ENCODE results near the gene KLHDC2. TPM values are rescaled to one million over a fixed set of nuclear protein-coding genes. Genes with fewer than 3 reads are reported as not detected.
"Not testable (repeated sequence)": the region's sequence is repeated elsewhere in the genome, so short reads cannot be mapped to it uniquely, and the experiment has no call there.

The KLHDC2 gene
- total RNA-seq, 2 experiments from 2014 or later: 21.2 to 23.3 TPM

DNA sequence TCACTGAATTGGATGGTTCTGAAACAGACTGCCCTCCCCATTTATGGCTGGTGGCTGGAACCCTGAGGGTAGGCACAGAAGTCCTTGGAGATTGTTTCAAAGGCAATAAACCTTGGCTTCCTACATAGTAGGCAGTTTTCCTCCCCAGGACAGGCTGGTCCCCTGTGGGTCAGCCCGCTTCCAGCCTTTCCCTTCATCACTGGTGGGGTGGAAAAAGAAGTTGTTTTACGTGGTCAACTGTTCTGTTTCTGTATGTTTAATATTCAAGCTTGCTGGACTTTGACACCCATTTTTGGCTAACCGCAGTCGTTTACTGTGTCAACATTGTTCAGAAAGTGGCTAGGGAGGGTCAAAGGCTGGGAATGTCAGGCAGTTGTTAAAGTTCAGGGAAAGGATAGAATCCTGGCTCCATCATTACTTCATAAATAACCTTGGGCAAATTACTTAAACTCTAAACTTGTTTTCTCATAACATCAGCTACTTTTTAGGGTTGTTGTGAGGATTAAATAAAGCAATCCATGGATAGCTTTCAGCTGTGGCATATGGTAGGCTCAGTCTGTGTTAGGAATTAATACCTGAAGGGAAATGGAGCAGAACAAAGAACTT lies 2.4 kb downstream of the KLHDC2 start:
- CTCF ChIA-PET: no interaction called here
- POLR2A ChIA-PET: interaction anchor here (0.8 kb wide), 1 partner anchor 149 kb away, joined by 3 read pairs; no protein-coding TSS in a partner anchor

DNA sequence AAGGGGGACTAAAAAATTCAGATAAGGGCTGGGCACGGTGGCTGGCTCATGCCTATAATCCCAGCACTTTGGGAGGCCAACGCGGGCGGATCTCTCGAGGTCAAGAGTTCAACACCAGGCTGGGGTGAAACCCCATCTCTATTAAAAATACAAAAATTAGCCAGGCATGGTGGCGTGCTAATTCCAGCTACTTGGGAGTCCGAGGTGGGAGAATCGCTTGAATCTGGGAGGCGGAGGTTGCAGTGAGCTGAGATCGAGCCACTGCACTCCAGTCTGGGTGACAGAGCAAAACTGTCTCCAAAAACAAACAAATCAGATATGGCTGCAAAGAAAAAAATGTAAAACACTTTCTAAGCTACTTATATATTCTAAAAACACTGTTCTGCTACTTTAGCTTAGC lies 3.7 kb downstream of the KLHDC2 start:
- CTCF ChIA-PET: not testable (repeated sequence)
- POLR2A ChIA-PET: interaction anchor here (0.6 kb wide), 1 partner anchor 10 kb away, joined by 3 read pairs; no protein-coding TSS in a partner anchor

DNA sequence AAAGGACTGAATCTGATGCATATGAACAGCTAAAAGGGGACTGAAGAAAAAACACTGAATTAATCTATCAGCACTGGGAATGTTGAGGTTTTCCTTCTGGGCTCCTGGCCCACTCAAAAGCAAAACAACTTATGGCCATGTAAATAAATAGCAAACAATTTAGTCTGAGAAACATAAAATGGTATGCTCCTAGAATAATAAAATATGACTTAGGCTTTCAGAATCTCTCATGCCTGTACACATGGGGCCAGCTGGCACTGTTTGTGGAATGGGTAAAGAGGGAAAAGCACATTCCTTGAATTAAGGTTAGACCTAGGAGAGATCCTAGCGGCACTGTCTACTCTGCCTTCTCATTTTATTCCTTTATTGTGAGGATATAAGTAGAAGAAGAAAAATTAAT lies 6.2 kb downstream of the KLHDC2 start:
- CTCF ChIA-PET: no interaction called here
- POLR2A ChIA-PET: interaction anchor here (0.6 kb wide), 1 partner anchor 28 kb away, joined by 5 read pairs; no protein-coding TSS in a partner anchor

DNA sequence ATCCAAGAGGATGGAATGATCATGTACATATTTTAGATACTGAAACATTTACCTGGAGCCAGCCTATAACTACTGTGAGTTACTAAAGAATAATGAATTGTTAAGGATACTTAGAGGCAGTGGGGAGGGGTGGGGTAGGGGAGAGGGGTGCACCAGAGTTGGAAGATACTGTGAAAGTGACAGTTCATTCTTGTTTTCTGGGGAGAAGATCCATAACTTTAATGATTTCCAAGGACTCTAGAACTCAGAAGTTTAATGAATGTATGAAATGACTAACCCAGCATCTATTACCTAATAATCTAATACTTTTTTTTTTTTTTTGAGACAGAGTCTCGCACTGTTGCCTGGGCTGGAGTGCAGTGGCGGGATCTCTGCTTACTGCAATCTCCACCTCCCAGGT lies 10.5 kb downstream of the KLHDC2 start:
- POLR2A ChIA-PET: no interaction called here

DNA sequence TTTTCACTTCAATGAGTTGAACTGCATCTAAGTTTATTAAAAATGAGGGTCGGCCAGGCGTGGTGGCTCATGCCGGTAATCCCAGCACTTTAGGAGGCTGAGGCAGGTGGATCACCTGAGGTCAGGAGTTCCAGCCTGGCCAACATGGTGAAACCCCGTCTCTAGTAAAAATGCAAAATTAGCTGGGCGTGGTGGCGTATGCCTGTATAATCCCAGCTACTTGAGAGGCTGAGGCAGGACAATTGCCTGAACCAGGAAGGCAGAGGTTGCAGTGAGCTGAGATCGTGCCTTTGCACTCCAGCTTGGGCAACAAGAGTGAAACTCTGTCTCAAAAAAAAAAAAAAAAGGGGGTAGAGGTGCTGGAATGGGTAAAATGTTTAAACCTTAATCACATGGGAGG lies 13.1 kb downstream of the KLHDC2 start:
- ChIA-PET POLR2A (interaction anchor here (0.6 to 1.2 kb wide), 3 partner anchors 9 to 13 kb away, joined by 3 to 7 read pairs (median 3); partner anchors contain the start of gene KLHDC2), CTCF (interaction anchor here (1.1 kb wide), 1 partner anchor 34 kb away, joined by 3 read pairs; no protein-coding TSS in a partner anchor)

More for the DNA sequence above, 10.5 kb downstream of the KLHDC2 start:
- CTCF ChIA-PET: no interaction called here

DNA sequence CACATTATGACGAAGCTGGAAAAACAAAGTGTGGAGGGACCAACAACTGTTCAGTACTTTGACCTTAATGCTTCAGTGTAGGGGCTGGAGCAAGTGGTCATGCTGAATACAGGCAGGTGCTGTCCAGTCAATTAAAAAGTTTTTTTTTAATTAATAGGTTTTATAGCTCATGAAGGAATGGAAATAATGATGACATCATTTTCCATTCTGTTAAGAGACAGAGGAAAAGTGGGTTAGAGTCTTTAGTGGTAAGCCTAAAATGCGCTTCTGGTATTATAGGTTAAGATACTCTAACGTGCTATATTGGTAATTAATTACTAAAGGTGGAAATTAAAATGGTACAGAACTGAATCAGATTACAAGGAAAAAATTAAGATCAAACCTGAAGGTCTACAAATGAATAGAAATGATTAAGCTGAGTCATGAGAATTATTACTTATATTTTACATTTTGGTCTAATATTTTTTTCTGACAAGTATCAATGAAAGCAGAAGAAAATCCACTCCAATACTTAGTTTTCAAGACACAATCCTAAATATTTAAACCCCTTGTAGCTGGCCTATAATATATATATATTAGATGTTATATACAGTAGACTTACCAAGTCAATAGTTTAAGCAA lies 15.6 kb downstream of the KLHDC2 start:
- ChIA-PET CTCF (no interaction called here), POLR2A (no interaction called here)

DNA sequence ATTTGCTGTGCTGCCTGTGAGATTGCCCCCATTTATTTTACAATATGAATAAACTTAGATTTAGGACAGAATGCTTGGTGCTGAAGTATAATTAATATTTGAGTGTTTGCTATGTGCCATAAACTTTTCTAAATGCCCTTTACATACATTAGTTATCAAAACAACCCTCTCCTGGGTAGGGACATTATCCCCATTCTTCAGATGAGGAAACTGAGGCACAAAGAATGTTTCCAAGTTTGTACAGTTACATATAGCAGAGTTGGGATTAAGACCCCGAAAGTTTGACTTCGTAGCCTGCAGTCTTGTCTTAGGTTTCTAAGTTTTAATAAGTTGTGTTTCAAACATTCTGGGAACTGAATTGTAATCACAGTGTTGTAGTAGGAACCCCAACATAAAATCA lies 18.4 kb downstream of the KLHDC2 start:
- ChIA-PET POLR2A (no interaction called here), CTCF (no interaction called here)

DNA sequence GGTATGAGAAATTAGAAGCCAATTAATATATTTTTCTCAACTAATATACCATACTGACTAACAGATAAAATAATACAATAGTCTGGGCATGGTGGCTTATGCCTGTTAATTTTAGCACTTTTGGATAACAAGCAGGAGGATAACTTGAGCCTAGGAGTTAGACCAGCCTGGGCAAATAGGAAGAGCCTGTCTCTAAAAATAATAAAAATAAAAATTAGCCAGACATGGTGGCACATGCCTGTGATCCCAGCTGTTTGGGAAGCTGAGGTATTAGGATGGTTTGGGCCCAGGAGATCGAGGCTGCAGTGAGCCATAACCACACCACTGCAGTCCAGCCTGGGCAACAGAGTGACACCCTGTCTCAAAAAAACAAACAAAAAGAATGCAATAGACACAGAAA lies 24.7 kb downstream of the KLHDC2 start:
- ChIA-PET POLR2A (no interaction called here), CTCF (no interaction called here)

DNA sequence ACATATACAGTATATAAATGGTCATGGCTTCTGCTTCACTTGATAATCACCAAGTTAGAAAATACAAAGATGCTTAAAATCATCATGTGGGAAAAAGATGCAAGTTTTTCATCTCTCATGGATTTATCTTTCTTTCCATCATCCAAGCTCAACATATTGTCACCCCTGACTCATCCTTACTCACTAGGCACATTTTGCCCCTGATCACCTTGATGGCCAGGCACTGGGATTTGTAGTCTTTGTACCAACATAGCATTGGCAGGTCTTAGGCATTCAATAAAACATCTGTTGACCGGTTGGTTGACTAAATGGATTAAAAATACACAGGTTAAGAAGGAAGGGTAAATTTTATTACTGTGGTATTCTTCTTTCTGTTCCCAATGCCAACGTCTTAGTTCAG lies 28.1 kb downstream of the KLHDC2 start:
- POLR2A ChIA-PET: no interaction called here
- CTCF ChIA-PET: no interaction called here

DNA sequence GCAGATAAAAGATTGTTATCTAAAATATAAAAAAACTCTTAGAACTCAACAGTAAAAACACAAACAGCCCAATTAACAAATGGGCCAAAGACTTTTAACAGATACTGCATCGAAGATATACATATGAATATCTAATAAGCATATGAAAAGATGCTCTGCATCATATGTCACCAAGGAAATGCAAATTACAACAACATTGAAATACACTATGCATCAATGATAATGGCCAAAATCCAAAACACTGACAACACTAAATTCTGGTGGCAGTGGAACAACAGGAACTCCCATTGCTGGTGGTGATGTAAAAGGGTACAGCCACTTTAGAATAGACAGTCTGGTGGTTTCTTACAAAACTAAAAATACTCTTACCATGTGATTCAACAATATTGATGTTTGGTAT lies 40.8 kb downstream of the KLHDC2 start:
- POLR2A ChIA-PET: no interaction called here
- CTCF ChIA-PET: no interaction called here

DNA sequence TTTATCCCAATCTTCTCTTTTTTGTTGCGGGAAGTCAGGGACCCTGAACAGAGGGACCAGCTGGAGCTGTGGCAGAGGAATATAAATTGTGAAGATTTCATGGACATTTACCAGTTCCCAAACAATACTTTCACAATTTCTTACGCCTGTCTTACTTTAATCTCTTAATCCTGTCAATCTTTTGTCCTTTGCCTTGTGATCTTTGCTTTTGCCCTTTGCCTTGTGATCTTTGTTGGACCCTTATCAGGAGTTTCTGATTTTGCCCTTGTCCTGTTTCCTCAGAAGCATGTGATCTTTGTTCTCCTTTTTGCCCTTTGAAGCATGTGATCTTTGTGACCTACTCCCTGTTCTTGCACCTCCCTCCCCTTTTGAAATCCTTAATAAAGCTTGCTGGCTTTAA lies 48.2 kb downstream of the KLHDC2 start:
- POLR2A ChIA-PET, CTCF ChIA-PET: not testable (repeated sequence)

DNA sequence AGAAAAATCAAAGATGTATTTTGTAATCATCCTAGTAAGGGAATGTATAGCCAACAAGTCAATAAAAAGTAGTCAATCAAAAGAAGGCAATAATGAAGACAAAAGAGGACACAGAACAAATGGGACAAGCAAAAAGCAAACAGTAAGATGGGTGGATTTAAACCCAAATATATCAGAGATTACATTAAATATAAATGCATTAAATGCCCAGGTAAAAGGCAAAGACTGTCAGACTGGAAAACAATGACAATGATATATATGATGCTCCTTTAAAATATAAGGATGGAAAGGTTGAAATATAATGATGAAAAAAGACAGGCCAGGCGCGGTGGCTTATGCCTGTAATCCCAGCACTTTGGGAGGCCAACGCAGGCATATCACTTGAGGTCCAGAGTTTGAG lies 48.9 kb downstream of the KLHDC2 start:
- ChIA-PET CTCF (no interaction called here), POLR2A (no interaction called here)

DNA sequence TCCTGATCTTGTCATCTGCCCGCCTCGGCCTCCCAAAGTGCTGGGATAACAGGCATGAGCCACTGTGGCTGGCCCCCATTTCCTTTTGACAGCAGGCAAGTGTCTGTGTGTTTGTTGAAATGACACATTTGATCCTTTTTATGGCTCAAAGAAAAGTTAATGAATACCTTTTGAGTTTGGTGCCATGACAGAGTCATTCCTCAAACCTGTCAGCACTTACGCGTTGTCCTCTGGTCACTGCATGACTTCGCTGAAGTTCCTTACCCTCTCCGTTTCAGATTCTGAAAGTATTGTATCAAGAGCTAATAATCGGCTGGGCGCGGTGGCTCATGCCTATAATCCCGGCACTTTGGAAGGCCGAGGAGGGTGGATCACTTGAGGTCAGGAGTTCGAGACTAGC lies 52.2 kb downstream of the KLHDC2 start:
- CTCF ChIA-PET: no interaction called here

DNA sequence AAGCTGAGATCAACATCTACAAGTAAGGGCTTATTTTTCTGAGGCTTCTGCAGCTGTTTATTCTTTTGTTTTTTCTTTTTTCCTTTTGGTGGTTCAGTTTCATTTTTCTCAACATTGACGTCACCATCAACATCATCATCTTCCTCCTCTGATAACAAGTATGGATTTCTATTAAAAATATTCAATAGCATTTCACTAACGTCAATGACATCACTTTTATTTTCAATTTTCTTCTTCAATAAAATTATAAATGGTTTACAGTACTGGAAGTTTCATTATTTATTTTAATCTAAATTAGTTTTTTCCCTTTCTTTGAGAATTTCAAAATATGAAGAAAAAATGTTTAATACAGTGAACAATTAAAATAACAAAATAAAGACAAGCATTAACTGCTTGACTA lies 60.7 kb downstream of the KLHDC2 start:
- POLR2A ChIA-PET: no interaction called here

More for the DNA sequence above, 52.2 kb downstream of the KLHDC2 start:
- POLR2A ChIA-PET: no interaction called here

More for the DNA sequence above, 60.7 kb downstream of the KLHDC2 start:
- CTCF ChIA-PET: interaction anchor here (1.6 kb wide), 1 partner anchor 194 kb away, joined by 5 read pairs; the partner anchor contains the start of gene DNAAF2

Other genes starting within 250 kb of the KLHDC2 start
- gene RPS29, start 181.8 kb upstream of the KLHDC2 start, total RNA-seq: 1,000 to 10,000 TPM; 2,012 to 2,031 TPM
- 10 to 100 TPM; 48.8 to 54.1 TPM for gene LRR1, start 169.2 kb upstream of the KLHDC2 start, total RNA-seq
- gene RPL36AL, start 147.5 kb upstream of the KLHDC2 start, total RNA-seq: 100 to 1,000 TPM; 247 to 251 TPM
- gene MGAT2, start 147.4 kb upstream of the KLHDC2 start, total RNA-seq: 10 to 100 TPM; 49.3 to 50.5 TPM
- gene DNAAF2, start 132.9 kb upstream of the KLHDC2 start, total RNA-seq: 10 to 100 TPM; 17.1 to 17.8 TPM
- gene POLE2, start 79.9 kb upstream of the KLHDC2 start, total RNA-seq: 10 to 100 TPM; 43.1 to 44.4 TPM
- 1 to 10 TPM in 1 of 2 experiments, under 1 TPM in 1; 0.69 to 1.2 TPM for gene KLHDC1, start 75.0 kb upstream of the KLHDC2 start, total RNA-seq
- 10 to 100 TPM; 73.3 to 74.7 TPM for gene NEMF, start 84.6 kb downstream of the KLHDC2 start, total RNA-seq
- 100 to 1,000 TPM; 164 to 167 TPM for gene ARF6, start 124.9 kb downstream of the KLHDC2 start, total RNA-seq

Data from activated CD8-positive, alpha-beta memory T cell treated with anti-CD3 and anti-CD28 coated beads for 36 hours (primary cell).